ENCODE results near the gene CAMSAP2. TPM values are rescaled to one million over a fixed set of nuclear protein-coding genes. Genes with fewer than 3 reads are reported as not detected.

CAMSAP2 gene
- total RNA-seq, result 90.5 TPM

GRCh38 chr1:200738327-200738948 is at the start of gene CAMSAP2:
Gene CAMSAP2, plus strand, starts transcription at chr1:200738893. Its CDS starts 935 bp downstream, at chr1:200739828.

DNA sequence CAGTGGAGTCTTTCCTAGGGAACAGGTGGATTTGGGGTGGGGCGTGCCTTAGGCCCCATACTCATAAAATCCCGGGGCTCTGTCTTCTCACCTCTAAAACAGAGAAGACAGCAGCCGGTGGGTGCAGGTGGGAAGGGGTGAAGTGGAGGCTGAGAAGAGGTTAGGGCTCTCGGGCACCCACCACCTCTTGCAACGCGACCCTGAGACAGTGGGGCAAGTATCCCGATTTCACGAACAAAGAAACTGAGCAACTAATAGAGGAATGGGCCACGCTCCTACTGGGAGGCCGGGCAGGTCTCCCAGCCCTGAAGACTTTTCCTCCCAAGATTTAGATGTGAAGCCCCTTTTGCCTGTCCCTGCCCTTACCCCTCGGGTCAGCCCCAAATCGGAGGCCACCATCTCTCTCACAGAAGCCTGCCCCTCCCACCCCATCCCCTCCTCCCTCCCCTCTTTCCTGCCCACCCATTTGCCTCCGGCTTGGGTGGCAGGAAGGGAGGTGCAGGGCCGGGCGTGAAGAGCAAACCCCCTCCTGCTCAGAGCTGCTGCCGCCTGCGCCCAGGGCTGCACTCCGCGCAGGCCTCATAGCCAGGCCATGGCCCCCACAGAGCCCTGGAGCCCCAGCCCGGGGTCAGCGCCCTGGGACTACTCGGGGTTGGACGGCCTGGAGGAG is 133.9 kb downstream of the CAMSAP2 start, which contains the start of gene GPR25:
Gene GPR25 (plus strand): TSS at position 536 of the 670 bp plus-strand sequence. CDS start 57 bp downstream, at position 593.

DNA sequence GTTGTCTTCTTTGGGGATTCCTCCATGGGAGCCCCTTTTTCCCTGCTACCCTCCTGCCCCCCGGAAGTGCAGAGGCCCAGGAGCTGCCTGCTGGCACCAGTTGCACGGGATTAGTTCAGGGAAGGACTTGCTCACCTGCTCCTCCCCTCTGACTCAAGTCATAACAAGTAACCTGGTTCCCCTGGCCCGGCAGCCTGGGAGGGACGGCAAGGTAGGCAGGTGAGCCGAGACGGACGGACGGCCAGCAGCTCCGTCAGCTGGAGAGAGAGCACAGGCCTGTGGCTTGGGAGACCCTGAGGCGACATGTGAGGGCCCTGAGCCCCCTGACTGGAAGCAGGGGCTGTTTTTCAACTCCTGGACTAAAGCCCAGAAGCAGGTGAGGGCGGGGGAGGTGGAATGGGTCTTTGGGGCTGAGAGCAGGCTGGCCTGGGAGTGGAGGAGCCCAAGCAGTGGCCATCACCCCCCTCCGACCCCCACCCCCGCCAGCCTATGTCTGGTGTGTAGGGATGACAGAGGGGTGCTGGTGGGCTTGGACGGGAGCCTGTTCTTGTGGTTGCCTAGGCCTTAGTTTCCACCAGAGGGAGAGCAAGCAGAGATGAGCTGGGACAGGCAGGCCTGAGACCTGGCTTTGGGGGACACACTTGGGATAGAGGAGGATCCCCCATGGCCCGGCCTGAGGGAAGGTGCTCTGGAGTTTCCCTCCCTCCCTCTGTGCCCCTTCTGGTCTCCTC is 156.2 kb downstream of the CAMSAP2 start, which contains the start of gene INAVA:
Gene INAVA (plus strand): TSS at position 189 of the 731 bp plus-strand sequence. CDS start 3,501 bp downstream, outside the sequence.

Other genes with a start within 250 kb of the CAMSAP2 start
- gene KIF14, start 118.1 kb upstream of the CAMSAP2 start, total RNA-seq, result 4.3 TPM
- gene DDX59, start 69.0 kb upstream of the CAMSAP2 start, total RNA-seq, result 38.0 TPM
- gene GPR25, start 134.1 kb downstream of the CAMSAP2 start, total RNA-seq, result not detected
- gene INAVA, start 156.0 kb downstream of the CAMSAP2 start, total RNA-seq, result 6.2 TPM